GM18951 (cell line): ENCODE results near the gene DGLUCY.
"Not testable (repeated sequence)": the region's sequence is repeated elsewhere in the genome, so short reads cannot be mapped to it uniquely, and the experiment has no call there.

Experiments used
- POLR2A ChIP-seq: IDR thresholded peaks from 4 replicates; pipeline ENCODE4 v1.6.1; 2011; ENCODE audit warnings: mild to moderate bottlenecking; ENCODE audit not compliant: insufficient read length, insufficient read depth; ENCODE audit errors: extremely low read depth
- in situ Hi-C: fragments of 300-500 bp; cut with MboI; formaldehyde crosslinking; loops from one replicate; pipeline ENCODE4 v1.12.0; 2022; ENCODE audit warnings: low sequenced_read_pairs, mixed read lengths, inconsistent platforms; ENCODE audit not compliant: unreplicated experiment

Gene DGLUCY

GRCh38 chr14:91155626-91156089 is 41.8 kb downstream of the DGLUCY start:
- TF ChIP-seq POLR2A: no peak
- in situ Hi-C loops: no loop called here

- in situ Hi-C loops: not testable (repeated sequence)
These were observed 42.3 kb downstream of the DGLUCY start for GRCh38 chr14:91156142-91156666.

GRCh38 chr14:91156877-91157276 is 43.0 kb downstream of the DGLUCY start:
- in situ Hi-C loops: not testable (repeated sequence)

GRCh38 chr14:91158091-91158790 is 44.4 kb downstream of the DGLUCY start:
- TF ChIP-seq POLR2A: no peak

GRCh38 chr14:91159182-91159581 is 45.3 kb downstream of the DGLUCY start:
- no peak for TF ChIP-seq POLR2A
- in situ Hi-C loops: no loop called here

More at GRCh38 chr14:91158091-91158790, 44.4 kb downstream of the DGLUCY start:
- in situ Hi-C loops: no loop called here

GRCh38 chr14:91159906-91160305 is 46.0 kb downstream of the DGLUCY start:
- in situ Hi-C loops: no loop called here
- TF ChIP-seq POLR2A: no peak

GRCh38 chr14:91163316-91163715 is 49.4 kb downstream of the DGLUCY start:
- in situ Hi-C loops: no loop called here
- no peak for TF ChIP-seq POLR2A

- in situ Hi-C loops: no loop called here
- no peak for TF ChIP-seq POLR2A
These were observed 50.8 kb downstream of the DGLUCY start for GRCh38 chr14:91164676-91165075.

- in situ Hi-C loops: no loop called here
- TF ChIP-seq POLR2A: no peak
These were observed 53.5 kb downstream of the DGLUCY start for GRCh38 chr14:91167380-91167770.

- TF ChIP-seq POLR2A: no peak
- in situ Hi-C loops: loop anchor here (10.0 kb wide), 1 partner anchor 255 kb away; no protein-coding TSS in a partner anchor
These were observed 56.1 kb downstream of the DGLUCY start for GRCh38 chr14:91169951-91170350.

- in situ Hi-C loops: loop anchor here (10.0 kb wide), 1 partner anchor 254 kb away; no protein-coding TSS in a partner anchor
- TF ChIP-seq POLR2A: no peak
These were observed 56.7 kb downstream of the DGLUCY start for GRCh38 chr14:91170504-91171121.

- in situ Hi-C loops: loop anchor here (10.0 kb wide), 1 partner anchor 254 kb away; no protein-coding TSS in a partner anchor
- no peak for TF ChIP-seq POLR2A
These were observed 57.4 kb downstream of the DGLUCY start for GRCh38 chr14:91171291-91171690.

- in situ Hi-C loops: loop anchor here (10.0 kb wide), 1 partner anchor 252 kb away; no protein-coding TSS in a partner anchor
- TF ChIP-seq POLR2A: no peak
These were observed 59.4 kb downstream of the DGLUCY start for GRCh38 chr14:91173221-91173670.

- TF ChIP-seq POLR2A: no peak
- in situ Hi-C loops: loop anchor here (10.0 kb wide), 1 partner anchor 251 kb away; no protein-coding TSS in a partner anchor
These were observed 60.0 kb downstream of the DGLUCY start for GRCh38 chr14:91173904-91174303.
